Mesothelial cell of epicardium (in vitro differentiated cells): Measurements from ENCODE around the gene BRIP1. TPM values are rescaled to one million over a fixed set of nuclear protein-coding genes. Genes with fewer than 3 reads are reported as not detected.

Experiments
- DNase-seq, 2 experiments: peaks; one replicate each; pipeline ENCODE4 v3.0.0; 2021; ENCODE audit warnings: low spot score in 2 of 2; ENCODE audit not compliant: unreplicated experiment in 2 of 2
- H3K27ac Mint-ChIP-seq: 2 replicates; pipeline ENCODE4 v1.8.0; 2021; ENCODE audit warnings: mixed read lengths
- H3K27me3 Mint-ChIP-seq: 2 replicates; pipeline ENCODE4 v1.8.0; 2021; ENCODE audit warnings: low read depth, mixed read lengths
- H3K36me3 Mint-ChIP-seq: 2 replicates; pipeline ENCODE4 v1.8.0; 2021; ENCODE audit warnings: mixed read lengths
- H3K4me1 Mint-ChIP-seq: 2 replicates; pipeline ENCODE4 v1.8.0; 2021; ENCODE audit warnings: mixed read lengths
- H3K4me3 Mint-ChIP-seq: 2 replicates; pipeline ENCODE4 v1.8.0; 2021; ENCODE audit warnings: mild to moderate bottlenecking, moderate library complexity, mixed read lengths
- H3K9me3 Mint-ChIP-seq: 2 replicates; pipeline ENCODE4 v1.8.0; 2021; ENCODE audit warnings: mixed read lengths
- total RNA-seq: library from RNA; stranded (reverse); gene quantifications from 3 replicates; pipeline ENCODE4 v1.2.1, GENCODE V29; 2021
- TF ChIP-seq, protein P1 (sequence below): fragments of 200-600 bp; sonication (generic); IDR thresholded peaks from one replicate; pipeline ENCODE4 v1.5.0; 2021; ENCODE audit warnings: antibody characterized with exemption; ENCODE audit not compliant: unreplicated experiment

The BRIP1 gene
- total RNA-seq, 1 donor from 2014 or later: 12.3 TPM

DNA sequence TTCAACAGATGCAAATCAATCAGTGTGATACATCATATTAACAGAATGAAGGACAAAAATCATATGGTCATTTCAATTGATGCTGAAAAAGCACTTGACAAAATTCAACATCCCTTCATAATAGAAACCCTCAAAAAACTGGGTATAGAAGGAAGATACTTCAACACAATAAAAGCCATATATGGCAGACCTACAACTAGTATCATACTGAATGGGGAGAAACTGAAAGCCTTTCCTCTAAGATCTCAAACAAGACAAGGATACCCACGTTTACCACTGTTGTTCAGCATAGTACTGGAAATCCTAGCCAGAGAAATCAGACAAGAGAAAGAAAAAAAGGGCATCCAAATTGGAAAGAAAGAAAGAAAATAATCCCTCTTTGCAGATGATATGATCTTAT lies 225.2 kb downstream of the BRIP1 start:
- TF ChIP-seq, protein P1, sequence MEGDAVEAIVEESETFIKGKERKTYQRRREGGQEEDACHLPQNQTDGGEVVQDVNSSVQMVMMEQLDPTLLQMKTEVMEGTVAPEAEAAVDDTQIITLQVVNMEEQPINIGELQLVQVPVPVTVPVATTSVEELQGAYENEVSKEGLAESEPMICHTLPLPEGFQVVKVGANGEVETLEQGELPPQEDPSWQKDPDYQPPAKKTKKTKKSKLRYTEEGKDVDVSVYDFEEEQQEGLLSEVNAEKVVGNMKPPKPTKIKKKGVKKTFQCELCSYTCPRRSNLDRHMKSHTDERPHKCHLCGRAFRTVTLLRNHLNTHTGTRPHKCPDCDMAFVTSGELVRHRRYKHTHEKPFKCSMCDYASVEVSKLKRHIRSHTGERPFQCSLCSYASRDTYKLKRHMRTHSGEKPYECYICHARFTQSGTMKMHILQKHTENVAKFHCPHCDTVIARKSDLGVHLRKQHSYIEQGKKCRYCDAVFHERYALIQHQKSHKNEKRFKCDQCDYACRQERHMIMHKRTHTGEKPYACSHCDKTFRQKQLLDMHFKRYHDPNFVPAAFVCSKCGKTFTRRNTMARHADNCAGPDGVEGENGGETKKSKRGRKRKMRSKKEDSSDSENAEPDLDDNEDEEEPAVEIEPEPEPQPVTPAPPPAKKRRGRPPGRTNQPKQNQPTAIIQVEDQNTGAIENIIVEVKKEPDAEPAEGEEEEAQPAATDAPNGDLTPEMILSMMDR: no peak
- no peak overlapping the region for H3K4me3 Mint-ChIP-seq
- peaks cover 2% of the 10 kb centered on the region for H3K27me3 Mint-ChIP-seq
- H3K27ac Mint-ChIP-seq: no peak overlapping the region
- H3K36me3 Mint-ChIP-seq: peaks cover 6% of the 10 kb centered on the region
- peaks cover 55% of the 10 kb centered on the region for H3K9me3 Mint-ChIP-seq
- no peaks in the 10 kb centered on the region for H3K4me1 Mint-ChIP-seq
- DNase-seq: no peak

DNA sequence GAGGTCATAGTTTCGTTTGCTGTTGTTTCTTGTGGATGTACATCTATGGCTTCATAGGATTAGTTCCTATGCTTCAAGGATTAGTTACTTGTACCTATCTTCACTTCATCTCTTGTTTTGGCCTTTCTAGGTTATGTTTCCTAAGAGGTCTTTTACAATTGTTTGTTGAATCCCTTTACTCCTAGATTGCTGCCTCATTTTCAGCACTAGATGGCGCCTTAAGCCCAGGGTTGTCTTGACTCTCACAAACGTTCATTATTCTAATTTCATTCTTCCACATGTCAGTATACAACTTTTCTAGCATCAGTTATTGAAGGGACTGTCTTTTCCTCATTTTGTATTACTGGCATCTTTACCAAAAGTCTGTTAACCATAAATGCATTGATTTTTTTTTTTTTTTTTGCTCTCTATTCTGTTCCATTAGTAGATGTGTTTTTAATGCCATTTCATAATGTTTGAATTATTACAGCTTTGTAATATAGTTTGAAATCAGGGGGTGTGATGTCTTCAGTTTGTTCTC lies 227.4 kb downstream of the BRIP1 start:
- TF ChIP-seq, protein P1: no peak
- H3K4me3 Mint-ChIP-seq: no peak overlapping the region
- H3K36me3 Mint-ChIP-seq: peaks cover 8% of the 10 kb centered on the region
- H3K9me3 Mint-ChIP-seq: peaks cover 67% of the 10 kb centered on the region
- H3K27ac Mint-ChIP-seq: no peak overlapping the region
- DNase-seq: no peak
- H3K27me3 Mint-ChIP-seq: peaks cover 6% of the 10 kb centered on the region
- no peaks in the 10 kb centered on the region for H3K4me1 Mint-ChIP-seq

DNA sequence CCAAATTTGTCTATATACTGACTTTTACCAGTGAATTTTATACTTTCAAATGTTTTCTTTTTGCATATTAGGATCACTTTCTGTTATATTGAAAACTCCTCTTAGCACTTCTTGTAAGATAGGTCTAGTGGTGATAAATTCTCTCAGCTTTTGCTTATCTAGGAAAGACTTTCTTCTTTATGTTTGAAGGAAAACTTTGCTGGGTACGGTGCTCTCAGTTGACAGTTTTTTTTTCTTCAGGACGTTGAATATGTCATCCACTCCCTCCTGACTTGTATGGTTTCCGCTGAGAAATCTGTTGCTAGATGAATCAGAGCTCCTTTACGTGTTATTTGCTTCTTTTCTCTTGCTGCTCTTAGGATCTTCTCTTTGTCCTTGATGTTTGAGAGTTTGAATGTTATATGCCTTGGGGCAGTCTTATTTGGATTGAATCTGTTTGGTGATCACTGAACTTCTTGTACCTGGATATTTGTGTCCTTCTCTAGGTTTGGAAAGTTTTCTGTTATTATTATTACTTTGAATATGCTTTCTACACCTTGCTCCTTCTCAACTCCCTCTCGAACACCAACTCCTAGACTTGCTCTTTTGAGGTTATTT lies 228.3 kb downstream of the BRIP1 start:
- TF ChIP-seq, protein P1: no peak
- no peak overlapping the region for H3K27ac Mint-ChIP-seq
- DNase-seq: no peak

DNA sequence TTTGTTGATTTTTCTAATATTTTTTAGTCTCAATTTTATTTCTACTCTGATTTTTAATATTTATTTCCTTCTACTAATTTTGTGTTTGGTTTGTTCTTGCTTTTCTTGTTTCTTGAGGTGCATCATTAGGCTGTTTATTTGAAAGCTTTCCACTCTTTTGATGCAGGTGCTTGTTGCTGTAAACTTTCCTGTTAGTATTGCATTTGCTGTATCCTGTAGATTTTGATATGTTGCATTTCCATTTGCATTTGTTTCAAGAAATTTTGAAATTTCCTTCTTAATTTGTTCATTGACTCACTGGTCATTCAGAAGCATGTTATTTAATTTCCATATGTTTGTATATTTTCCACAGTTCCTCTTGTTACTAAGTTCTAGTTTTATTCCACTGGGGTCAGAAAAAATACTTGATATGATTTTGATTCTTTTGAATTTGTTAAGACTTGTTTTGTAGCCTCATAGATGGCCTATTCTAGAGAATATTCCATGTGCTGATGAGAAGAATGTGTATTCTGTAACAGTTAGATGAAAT lies 229.3 kb downstream of the BRIP1 start:
- H3K27ac Mint-ChIP-seq: no peak overlapping the region
- no peaks in the 10 kb centered on the region for H3K4me1 Mint-ChIP-seq
- H3K9me3 Mint-ChIP-seq: peaks cover 59% of the 10 kb centered on the region
- H3K27me3 Mint-ChIP-seq: peaks cover 6% of the 10 kb centered on the region
- H3K36me3 Mint-ChIP-seq: peaks cover 8% of the 10 kb centered on the region
- DNase-seq: no peak
- H3K4me3 Mint-ChIP-seq: no peak overlapping the region
- TF ChIP-seq, protein P1: no peak

More for the DNA sequence above, 228.3 kb downstream of the BRIP1 start:
- Mint-ChIP-seq H3K36me3 (peaks cover 8% of the 10 kb centered on the region), H3K27me3 (peaks cover 6% of the 10 kb centered on the region), H3K4me3 (no peak overlapping the region), H3K4me1 (no peaks in the 10 kb centered on the region), H3K9me3 (peaks cover 66% of the 10 kb centered on the region)

DNA sequence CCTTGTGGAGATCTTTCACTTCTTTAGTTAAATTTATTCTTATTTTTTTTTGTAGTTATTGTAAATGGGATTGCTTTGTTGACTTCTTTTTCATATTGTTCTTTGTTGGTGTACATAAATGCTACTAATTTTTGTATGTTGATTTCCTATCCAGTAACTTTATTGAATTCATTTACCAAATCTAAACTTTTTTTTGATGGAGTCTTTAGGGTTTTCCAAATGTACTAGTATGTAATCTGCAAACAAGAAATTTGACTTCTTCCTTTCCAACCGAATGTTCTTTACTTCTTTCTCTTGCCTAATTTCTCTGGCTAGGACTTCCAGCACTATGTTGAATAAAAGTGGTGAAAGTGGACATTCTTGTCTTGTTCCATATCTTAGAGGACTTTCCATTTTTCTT lies 230.5 kb downstream of the BRIP1 start:
- Mint-ChIP-seq H3K27ac (no peak overlapping the region), H3K4me1 (no peaks in the 10 kb centered on the region), H3K4me3 (no peak overlapping the region), H3K9me3 (peaks cover 50% of the 10 kb centered on the region), H3K36me3 (peaks cover 8% of the 10 kb centered on the region), H3K27me3 (peaks cover 4% of the 10 kb centered on the region)
- TF ChIP-seq, protein P1: no peak
- no peak for DNase-seq
